Measurements from ENCODE around the gene LDLRAD3. TPM values are rescaled to one million over a fixed set of nuclear protein-coding genes. Genes with fewer than 3 reads are reported as not detected.

Gene LDLRAD3
- total RNA-seq, 4 donors from 2014 or later, result 0.37 to 43.2 (median 3.7) TPM

DNA sequence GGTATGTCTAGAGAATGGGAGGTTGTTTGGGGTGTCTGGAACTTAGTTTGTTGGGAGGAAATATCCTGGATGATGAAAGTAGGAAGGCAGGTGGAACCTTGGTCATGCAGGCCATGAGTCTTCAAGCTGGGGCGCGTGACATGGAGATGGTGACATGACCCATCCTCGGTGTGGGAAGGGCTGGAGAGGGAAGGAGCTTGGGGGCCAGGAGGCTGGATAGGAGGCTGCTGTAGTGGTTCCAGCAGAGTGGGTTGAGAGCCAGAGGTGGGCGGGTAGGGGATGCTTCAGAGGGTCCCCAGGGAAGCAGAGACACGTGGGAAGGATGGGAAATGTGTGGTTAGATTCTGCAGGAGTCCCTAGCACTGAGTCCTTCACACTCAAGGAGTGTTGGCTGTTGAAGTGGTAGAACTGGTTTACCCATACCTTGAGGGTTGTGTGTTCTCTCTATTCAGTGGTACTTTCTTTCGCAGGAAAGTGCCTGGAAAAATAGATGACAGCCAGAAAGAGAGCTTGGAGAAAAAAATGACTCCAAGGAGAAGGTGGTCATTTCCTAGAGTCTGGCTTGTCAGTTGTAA, 56.8 kb downstream of the LDLRAD3 start:
- DNase-seq, result no peak
- WGBS, 2 donors (ENCODE audit: low coverage in 1 of 2), result 87 to 91% methylated on average over 1 to 6 of the region's 6 CpGs
- TF ChIP-seq POLR2A (IDR thresholded peaks at IDR 0.05), result no peak
- TF ChIP-seq EP300 (IDR thresholded peaks at IDR 0.05; ENCODE audit: low read depth), result no peak
- TF ChIP-seq, protein P1, sequence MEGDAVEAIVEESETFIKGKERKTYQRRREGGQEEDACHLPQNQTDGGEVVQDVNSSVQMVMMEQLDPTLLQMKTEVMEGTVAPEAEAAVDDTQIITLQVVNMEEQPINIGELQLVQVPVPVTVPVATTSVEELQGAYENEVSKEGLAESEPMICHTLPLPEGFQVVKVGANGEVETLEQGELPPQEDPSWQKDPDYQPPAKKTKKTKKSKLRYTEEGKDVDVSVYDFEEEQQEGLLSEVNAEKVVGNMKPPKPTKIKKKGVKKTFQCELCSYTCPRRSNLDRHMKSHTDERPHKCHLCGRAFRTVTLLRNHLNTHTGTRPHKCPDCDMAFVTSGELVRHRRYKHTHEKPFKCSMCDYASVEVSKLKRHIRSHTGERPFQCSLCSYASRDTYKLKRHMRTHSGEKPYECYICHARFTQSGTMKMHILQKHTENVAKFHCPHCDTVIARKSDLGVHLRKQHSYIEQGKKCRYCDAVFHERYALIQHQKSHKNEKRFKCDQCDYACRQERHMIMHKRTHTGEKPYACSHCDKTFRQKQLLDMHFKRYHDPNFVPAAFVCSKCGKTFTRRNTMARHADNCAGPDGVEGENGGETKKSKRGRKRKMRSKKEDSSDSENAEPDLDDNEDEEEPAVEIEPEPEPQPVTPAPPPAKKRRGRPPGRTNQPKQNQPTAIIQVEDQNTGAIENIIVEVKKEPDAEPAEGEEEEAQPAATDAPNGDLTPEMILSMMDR (IDR thresholded peaks at IDR 0.05), result no peak
- no peak for TF ChIP-seq POLR2AphosphoS5 (IDR thresholded peaks at IDR 0.05)
- no peaks in the 10 kb centered on the region for H3K4me1 ChIP-seq
- intact Hi-C loops (cut with DNase I; ENCODE audit: low total_unique reads), result loop anchor here (10.0 kb wide), 1 partner anchor 1054 kb away; no protein-coding TSS in a partner anchor
- no peaks in the 10 kb centered on the region for H3K36me3 ChIP-seq
- H3K27ac ChIP-seq, result no peak overlapping the region
- in situ Hi-C loops (cut with MboI; ENCODE audit: low pct_ligation_motif_present in 1 of 4, low pct_unique_long_range_greater_than_20kb in 1 of 4, low sequenced_read_pairs in 3 of 4), result no loop called here
- H3K27me3 ChIP-seq, result no peaks in the 10 kb centered on the region
- H3K4me3 ChIP-seq, result no peak overlapping the region
- peaks cover 0 to 5% of the 10 kb centered on the region in 2 donors for H3K9me3 ChIP-seq

DNA sequence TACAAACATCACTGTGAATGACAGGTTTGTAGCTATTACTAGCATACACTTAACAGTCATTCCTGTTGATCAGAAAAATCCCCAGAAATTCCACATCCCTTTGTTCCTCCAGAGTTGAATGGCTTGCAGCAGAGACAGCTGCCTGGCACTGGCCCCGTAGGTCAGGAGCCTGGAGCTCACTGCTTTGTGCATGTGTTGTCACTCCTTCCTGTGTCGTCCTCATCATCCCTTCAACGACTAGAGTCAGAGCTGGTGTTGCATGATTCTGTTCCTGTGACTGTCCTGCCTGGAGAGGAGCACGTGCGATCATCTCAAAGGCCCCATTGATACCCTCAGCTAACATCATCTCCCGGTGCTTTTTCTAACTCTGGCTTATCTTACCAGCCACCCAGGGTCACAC, 58.3 kb downstream of the LDLRAD3 start:
- DNase-seq, result no peak
- in situ Hi-C loops (cut with MboI; ENCODE audit: low pct_ligation_motif_present in 1 of 4, low pct_unique_long_range_greater_than_20kb in 1 of 4, low sequenced_read_pairs in 3 of 4), result no loop called here

DNA sequence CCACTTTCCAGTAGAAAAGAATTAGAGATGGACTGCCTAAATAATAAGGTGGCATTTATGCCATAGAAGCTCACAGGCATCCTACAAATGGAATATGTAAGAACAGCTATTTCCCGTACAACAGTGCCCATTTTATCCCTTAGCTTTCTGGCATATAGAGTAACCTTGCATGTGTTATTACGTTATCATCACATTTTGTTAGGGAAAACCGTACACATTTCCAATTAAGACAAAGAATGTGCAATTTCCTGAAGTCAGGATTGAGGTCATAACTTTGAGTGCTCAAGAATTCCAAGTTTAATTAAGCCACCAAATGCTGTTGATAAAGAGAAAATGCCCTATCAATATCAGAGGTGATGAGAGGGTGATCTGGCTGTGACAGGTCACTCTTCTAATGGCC, 58.9 kb downstream of the LDLRAD3 start:
- no peak overlapping the region for H3K4me3 ChIP-seq
- intact Hi-C loops (cut with DNase I; ENCODE audit: low total_unique reads) (loop anchor here (10.0 kb wide), 1 partner anchor 1052 kb away; no protein-coding TSS in a partner anchor), in situ Hi-C loops (cut with MboI; ENCODE audit: low pct_ligation_motif_present in 1 of 4, low pct_unique_long_range_greater_than_20kb in 1 of 4, low sequenced_read_pairs in 3 of 4) (no loop called here)
- H3K4me1 ChIP-seq, result no peaks in the 10 kb centered on the region
- no peaks in the 10 kb centered on the region for H3K36me3 ChIP-seq
- 79 to 87% methylated on average over 3 of the region's 3 CpGs for WGBS, 2 donors (ENCODE audit: low coverage in 1 of 2)
- no peaks in the 10 kb centered on the region for H3K27me3 ChIP-seq
- no peak overlapping the region for H3K27ac ChIP-seq
- TF ChIP-seq POLR2A (IDR thresholded peaks at IDR 0.05) (no peak), EP300 (IDR thresholded peaks at IDR 0.05; ENCODE audit: low read depth) (no peak), POLR2AphosphoS5 (IDR thresholded peaks at IDR 0.05) (no peak)
- TF ChIP-seq, protein P1 (IDR thresholded peaks at IDR 0.05), result no peak
- no peak for DNase-seq
- peaks cover 0 to 5% of the 10 kb centered on the region in 2 donors for H3K9me3 ChIP-seq

More for the DNA sequence above, 58.3 kb downstream of the LDLRAD3 start:
- Histone ChIP-seq H3K4me3 (no peak overlapping the region), H3K27ac (no peak overlapping the region), H3K27me3 (no peaks in the 10 kb centered on the region), H3K36me3 (no peaks in the 10 kb centered on the region), H3K4me1 (no peaks in the 10 kb centered on the region), H3K9me3 (peaks cover 0 to 5% of the 10 kb centered on the region in 2 donors)
- intact Hi-C loops (cut with DNase I; ENCODE audit: low total_unique reads), result loop anchor here (10.0 kb wide), 1 partner anchor 1053 kb away; no protein-coding TSS in a partner anchor
- WGBS, 2 donors (ENCODE audit: low coverage in 1 of 2), result 81 to 84% methylated on average over 3 to 6 of the region's 6 CpGs
- TF ChIP-seq EP300 (IDR thresholded peaks at IDR 0.05; ENCODE audit: low read depth) (no peak), POLR2AphosphoS5 (IDR thresholded peaks at IDR 0.05) (no peak), POLR2A (IDR thresholded peaks at IDR 0.05) (no peak)
- TF ChIP-seq, protein P1 (IDR thresholded peaks at IDR 0.05), result no peak

GRCh38 chr11:36006556-36006955, 62.7 kb downstream of the LDLRAD3 start:
- Histone ChIP-seq H3K27ac (no peak overlapping the region), H3K36me3 (no peaks in the 10 kb centered on the region), H3K27me3 (no peaks in the 10 kb centered on the region), H3K9me3 (peaks cover 0 to 5% of the 10 kb centered on the region in 2 donors), H3K4me3 (no peak overlapping the region), H3K4me1 (peaks cover 0 to 13% (median 2%) of the 10 kb centered on the region in 4 donors)
- intact Hi-C loops (cut with DNase I; ENCODE audit: low total_unique reads), result loop anchor here (10.0 kb wide), 1 partner anchor 1048 kb away; no protein-coding TSS in a partner anchor
- in situ Hi-C loops (cut with MboI; ENCODE audit: low pct_ligation_motif_present in 1 of 4, low pct_unique_long_range_greater_than_20kb in 1 of 4, low sequenced_read_pairs in 3 of 4), result no loop called here
- no peak for TF ChIP-seq POLR2AphosphoS5 (IDR thresholded peaks at IDR 0.05)
- TF ChIP-seq POLR2A (IDR thresholded peaks at IDR 0.05), result no peak
- TF ChIP-seq, protein P1 (IDR thresholded peaks at IDR 0.05), result no peak
- no peak for TF ChIP-seq EP300 (IDR thresholded peaks at IDR 0.05; ENCODE audit: low read depth)
- 54 to 100% methylated on average over 1 to 3 of the region's 3 CpGs for WGBS, 2 donors (ENCODE audit: low coverage in 1 of 2)
- no peak for DNase-seq
